HFFc6 (cell line): ENCODE data around the gene RASA3. TPM values are rescaled to one million over a fixed set of nuclear protein-coding genes. Genes with fewer than 3 reads are reported as not detected.

Experiments
- DNase-seq: peaks from one replicate; pipeline ENCODE4 v3.0.0-alpha.2; 2018
- H3K27ac Mint-ChIP-seq: 2 replicates; pipeline ENCODE4 v1.8.0; 2020; ENCODE audit warnings: mild to moderate bottlenecking, mixed read lengths
- H3K27me3 Mint-ChIP-seq: 2 replicates; pipeline ENCODE4 v1.8.0; 2021; ENCODE audit warnings: mild to moderate bottlenecking, moderate library complexity, mixed read lengths; ENCODE audit not compliant: insufficient read depth
- H3K36me3 Mint-ChIP-seq: 2 replicates; pipeline ENCODE4 v1.8.0; 2021; ENCODE audit warnings: low read depth, mixed read lengths
- H3K4me1 Mint-ChIP-seq: 2 replicates; pipeline ENCODE4 v1.8.0; 2020; ENCODE audit warnings: low read depth, mixed read lengths
- H3K4me3 Mint-ChIP-seq: 2 replicates; pipeline ENCODE4 v1.8.0; 2020; ENCODE audit warnings: mild to moderate bottlenecking, moderate library complexity, mixed read lengths
- H3K9me3 Mint-ChIP-seq: 2 replicates; pipeline ENCODE4 v1.8.0; 2020; ENCODE audit warnings: mild to moderate bottlenecking, mixed read lengths
- total RNA-seq, 6 experiments: library from RNA; stranded (reverse); fragmentation: NEBNext Ultra II Directional; extraction: Animal tissue kit (Norgen Biotek cat#: 25700); gene quantifications; 2 replicates in 1 of 6; 3 replicates in 5 of 6; pipeline ENCODE4 v1.2.3, GENCODE V29; 2021
- TF ChIP-seq, protein P1 (sequence below): fragments of 200-600 bp; sonication (generic); IDR thresholded peaks from 2 replicates; pipeline ENCODE4 v1.5.0; 2021; ENCODE audit warnings: antibody characterized with exemption, mild to moderate bottlenecking

The RASA3 gene
- total RNA-seq, 6 experiments from 2014 or later: 31.6 to 37.6 (median 33.1) TPM

GRCh38 chr13:114015111-114015968 lies 117.1 kb downstream of the RASA3 start:
- H3K36me3 Mint-ChIP-seq: peaks cover 26% of the 10 kb centered on the region
- H3K27me3 Mint-ChIP-seq: peaks cover 12% of the 10 kb centered on the region

DNA sequence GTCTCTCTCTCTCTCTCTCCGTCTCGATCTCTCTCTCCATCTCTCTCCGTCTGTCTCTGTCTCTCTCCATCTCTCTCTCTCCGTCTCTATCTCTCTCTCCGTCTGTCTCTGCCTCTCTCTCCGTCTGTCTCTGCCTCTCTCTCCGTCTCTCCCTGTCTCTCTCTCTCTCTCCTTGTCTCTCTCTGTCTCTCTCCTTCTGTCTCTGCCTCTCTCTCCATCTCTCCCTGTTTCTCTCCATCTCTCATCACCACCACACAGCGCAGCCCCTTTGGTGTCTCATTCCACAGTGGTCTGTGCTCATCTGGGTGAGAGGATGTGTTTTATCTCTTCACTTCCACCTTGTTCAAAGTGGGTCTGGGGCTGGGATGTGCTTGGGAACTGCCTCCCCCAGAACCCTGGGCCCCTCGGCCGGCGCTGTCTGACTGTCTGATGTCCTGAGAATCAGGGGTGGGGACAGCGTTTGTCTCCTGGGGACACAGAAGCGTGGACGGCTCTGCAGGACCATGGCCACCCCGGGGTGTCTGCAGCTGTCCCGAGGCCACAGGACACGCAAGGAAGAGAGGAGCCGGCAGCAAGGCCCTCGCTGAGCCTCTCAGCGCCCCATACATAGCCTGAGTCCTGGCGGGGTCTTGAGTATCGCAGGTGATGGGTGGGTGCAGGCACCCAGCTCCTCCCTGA lies 118.3 kb downstream of the RASA3 start:
- TF ChIP-seq, protein P1, sequence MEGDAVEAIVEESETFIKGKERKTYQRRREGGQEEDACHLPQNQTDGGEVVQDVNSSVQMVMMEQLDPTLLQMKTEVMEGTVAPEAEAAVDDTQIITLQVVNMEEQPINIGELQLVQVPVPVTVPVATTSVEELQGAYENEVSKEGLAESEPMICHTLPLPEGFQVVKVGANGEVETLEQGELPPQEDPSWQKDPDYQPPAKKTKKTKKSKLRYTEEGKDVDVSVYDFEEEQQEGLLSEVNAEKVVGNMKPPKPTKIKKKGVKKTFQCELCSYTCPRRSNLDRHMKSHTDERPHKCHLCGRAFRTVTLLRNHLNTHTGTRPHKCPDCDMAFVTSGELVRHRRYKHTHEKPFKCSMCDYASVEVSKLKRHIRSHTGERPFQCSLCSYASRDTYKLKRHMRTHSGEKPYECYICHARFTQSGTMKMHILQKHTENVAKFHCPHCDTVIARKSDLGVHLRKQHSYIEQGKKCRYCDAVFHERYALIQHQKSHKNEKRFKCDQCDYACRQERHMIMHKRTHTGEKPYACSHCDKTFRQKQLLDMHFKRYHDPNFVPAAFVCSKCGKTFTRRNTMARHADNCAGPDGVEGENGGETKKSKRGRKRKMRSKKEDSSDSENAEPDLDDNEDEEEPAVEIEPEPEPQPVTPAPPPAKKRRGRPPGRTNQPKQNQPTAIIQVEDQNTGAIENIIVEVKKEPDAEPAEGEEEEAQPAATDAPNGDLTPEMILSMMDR: no peak
- DNase-seq: no peak
- H3K4me1 Mint-ChIP-seq: peaks cover 20% of the 10 kb centered on the region
- H3K9me3 Mint-ChIP-seq: no peaks in the 10 kb centered on the region
- peaks cover 12% of the 10 kb centered on the region for H3K27me3 Mint-ChIP-seq
- no peak overlapping the region for H3K4me3 Mint-ChIP-seq
- H3K27ac Mint-ChIP-seq: no peak overlapping the region
- H3K36me3 Mint-ChIP-seq: peaks cover 21% of the 10 kb centered on the region

More at GRCh38 chr13:114015111-114015968, 117.1 kb downstream of the RASA3 start:
- no peaks in the 10 kb centered on the region; the same call in 1 of the 2 replicates for H3K9me3 Mint-ChIP-seq
- peak overlapping the region; percentile 91 for H3K27ac Mint-ChIP-seq
- peak overlapping the region; percentile 67; the same call in 1 of the 2 replicates for H3K4me3 Mint-ChIP-seq
- TF ChIP-seq, protein P1: no peak
- DNase-seq: peak; percentile 93
- peaks cover 20% of the 10 kb centered on the region for H3K4me1 Mint-ChIP-seq

DNA sequence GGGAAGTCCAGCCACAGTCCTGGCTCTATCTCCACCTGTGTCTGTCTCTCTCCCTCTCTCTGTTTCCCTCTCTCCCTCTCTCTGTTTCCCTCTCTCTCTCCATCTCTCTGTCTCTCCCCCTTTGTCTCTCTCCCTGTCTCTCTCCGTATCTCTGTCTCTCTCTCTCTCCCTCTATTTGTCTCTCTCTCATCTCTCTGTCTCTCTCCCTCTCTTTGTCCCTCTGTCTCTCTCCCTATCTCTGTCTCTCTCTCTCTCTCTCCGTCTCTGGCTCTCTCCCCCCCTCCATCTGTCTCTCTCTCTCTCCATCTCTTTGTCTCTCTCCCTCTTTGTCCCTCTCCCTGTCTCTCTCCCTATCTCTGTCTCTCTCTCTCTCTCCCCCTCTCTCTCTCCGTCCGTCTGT lies 119.1 kb downstream of the RASA3 start:
- Mint-ChIP-seq H3K36me3 (peaks cover 20% of the 10 kb centered on the region), H3K4me1 (peaks cover 20% of the 10 kb centered on the region), H3K27me3 (peaks cover 12% of the 10 kb centered on the region), H3K9me3 (no peaks in the 10 kb centered on the region), H3K27ac (no peak overlapping the region), H3K4me3 (no peak overlapping the region)
- DNase-seq: no peak
- TF ChIP-seq, protein P1: no peak

- no peaks in the 10 kb centered on the region for H3K9me3 Mint-ChIP-seq
Measured at GRCh38 chr13:114012921-114013320, 119.5 kb downstream of the RASA3 start.

DNA sequence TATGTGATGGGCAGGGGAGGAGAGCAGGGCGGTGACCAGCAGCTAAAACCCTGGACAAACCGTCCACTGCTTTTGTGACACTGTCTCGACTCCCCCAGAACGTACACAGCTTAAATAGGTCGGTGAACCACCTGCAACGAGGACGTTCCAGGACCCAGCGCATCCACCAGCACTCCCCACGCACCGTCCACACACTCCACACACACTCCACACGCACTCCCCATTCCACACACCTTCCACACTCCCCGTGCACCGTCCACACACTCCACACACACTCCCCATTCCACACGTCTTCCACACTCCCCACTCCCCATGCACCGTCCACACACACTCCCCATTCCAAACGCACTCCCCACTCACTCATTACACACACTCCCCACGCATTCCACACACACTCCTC lies 120.3 kb downstream of the RASA3 start:
- TF ChIP-seq, protein P1: no peak
- peaks cover 19% of the 10 kb centered on the region for H3K4me1 Mint-ChIP-seq

More at GRCh38 chr13:114012921-114013320, 119.5 kb downstream of the RASA3 start:
- Mint-ChIP-seq H3K27ac (no peak overlapping the region), H3K36me3 (peaks cover 20% of the 10 kb centered on the region), H3K27me3 (peaks cover 10% of the 10 kb centered on the region), H3K4me1 (peaks cover 20% of the 10 kb centered on the region), H3K4me3 (no peak overlapping the region)
- DNase-seq: no peak
- TF ChIP-seq, protein P1: no peak

More for the DNA sequence above, 120.3 kb downstream of the RASA3 start:
- Mint-ChIP-seq H3K36me3 (peaks cover 20% of the 10 kb centered on the region), H3K27me3 (peaks cover 10% of the 10 kb centered on the region), H3K9me3 (no peaks in the 10 kb centered on the region), H3K4me3 (no peak overlapping the region), H3K27ac (no peak overlapping the region)
- DNase-seq: no peak
